HepG2 (cell line): Measurements from ENCODE around the gene TPM3. TPM values are rescaled to one million over a fixed set of nuclear protein-coding genes. Genes with fewer than 3 reads are reported as not detected.

Experiments used
- CAMTA2 ChIP-seq: sonication (generic); formaldehyde crosslinking; IDR thresholded peaks from 2 replicates; pipeline ENCODE4 v1.4.0; 2020; ENCODE audit warnings: mild to moderate bottlenecking, missing genetic modification reagents, borderline replicate concordance
- IRF2 ChIP-seq: IDR thresholded peaks from 2 replicates; pipeline ENCODE4 v1.6.1; 2018; ENCODE audit warnings: missing genetic modification reagents, missing compliant biosample characterization
- MZF1 ChIP-seq: sonication (generic); formaldehyde crosslinking; IDR thresholded peaks from 2 replicates; pipeline ENCODE4 v1.8.1; 2023; ENCODE audit warnings: mild to moderate bottlenecking, missing genetic modification reagents, borderline replicate concordance
- TAF15 ChIP-seq: fragments of 200-400 bp; formaldehyde crosslinking; IDR thresholded peaks from one replicate; pipeline ENCODE4 v1.6.1; 2018; ENCODE audit warnings: mild to moderate bottlenecking, low read depth, low read length; ENCODE audit not compliant: poor library complexity, severe bottlenecking
- TCF7L2 ChIP-seq: IDR thresholded peaks from 2 replicates; pipeline ENCODE4 v1.6.1; 2011; ENCODE audit warnings: mild to moderate bottlenecking, low read depth, low read length, moderate library complexity
- U2AF1 ChIP-seq: fragments of 200-400 bp; formaldehyde crosslinking; optimal IDR thresholded peaks from 2 replicates; pipeline ENCODE3; 2017; ENCODE audit warnings: mild to moderate bottlenecking, low read depth, low read length
- USF2 ChIP-seq, 2 experiments: sonication (generic) in 1 of 2; formaldehyde crosslinking in 1 of 2; IDR thresholded peaks; 2 replicates each; pipeline versions ENCODE4 v1.5.1 to v1.6.1; 2011 to 2020; ENCODE audit warnings: borderline replicate concordance in 1 of 2, low read depth in 1 of 2, low read length in 1 of 2, mild to moderate bottlenecking in 1 of 2, missing genetic modification reagents in 1 of 2, moderate library complexity in 1 of 2
- ZBTB40 ChIP-seq, 2 experiments: fragments of 450-650 bp in 1 of 2; sonication (generic) in 1 of 2; formaldehyde crosslinking in 1 of 2; IDR thresholded peaks; 2 replicates each; pipeline versions ENCODE4 v1.6.1 to v1.8.0; 2016 to 2022; ENCODE audit warnings: antibody characterized with exemption in 1 of 2, mild to moderate bottlenecking in 1 of 2, missing genetic modification reagents in 1 of 2
- ZNF747 ChIP-seq: sonication (generic); formaldehyde crosslinking; IDR thresholded peaks from 2 replicates; pipeline ENCODE4 v1.8.1; 2023; ENCODE audit warnings: missing genetic modification reagents, mild to moderate bottlenecking, borderline replicate concordance
- polyA plus RNA-seq, 8 experiments: library from polyadenylated mRNA; depleted of rRNA in 3 of 8; stranded (reverse) in 7 of 8; unstranded in 1 of 8; fragments of >200 nt; fragmentation: Illumina TruSeq in 4 of 8; extraction: Trizol in 4 of 8; gene quantifications; 2 replicates each; pipeline versions ENCODE4 v1.2.1 to v1.2.3, GENCODE V29; 2011 to 2016; ENCODE audit warnings: low read depth in 4 of 8, missing spikeins in 1 of 8, mixed read lengths in 1 of 8; ENCODE audit not compliant: insufficient read depth in 1 of 8
- total RNA-seq, 5 experiments: library from RNA; depleted of rRNA; stranded (reverse); fragments of >200 nt; fragmentation: Illumina TruSeq; extraction: Trizol; gene quantifications; 2 replicates each; pipeline ENCODE4 v1.2.3, GENCODE V29; 2016; ENCODE audit warnings: low read depth in 1 of 5
- TF ChIP-seq, protein P1 (sequence below): sonication (generic); formaldehyde crosslinking; IDR thresholded peaks from 2 replicates; pipeline ENCODE4 v1.5.1; 2020; ENCODE audit warnings: mild to moderate bottlenecking, missing genetic modification reagents, moderate library complexity

The TPM3 gene
- total and polyA plus RNA-seq, 2 of the 13 experiments (the other 11 are each of a cell fraction or from before 2014, with no cell fraction given) = 160 to 307 TPM

GRCh38 chr1:154220071-154220969 is 28.4 kb upstream of the TPM3 start, which contains the start of gene UBAP2L (continued):
- TF ChIP-seq ZBTB40 (IDR thresholded peaks at IDR 0.05) (no peak), ZBTB40 (CRISPR knock-in tag; IDR thresholded peaks at IDR 0.05) (peak; percentile 83), CAMTA2 (peak; percentile 29; the same call in 1 of the 2 replicates), U2AF1 (no peak), USF2 (IDR thresholded peaks at IDR 0.05; ENCODE audit: low read depth, low read length) (peak; percentile 98), USF2 (CRISPR knock-in tag; IDR thresholded peaks at IDR 0.05; ENCODE audit: borderline replicate concordance) (peak; percentile 97; the same call in 1 of the 2 replicates), TAF15 (no peak), IRF2 (CRISPR knock-in tag) (peak; percentile 82; the same call in 1 of the 2 replicates), TCF7L2 (no peak), MZF1 (CRISPR knock-in tag) (no peak), ZNF747 (CRISPR knock-in tag) (peak; percentile 90; the same call in 1 of the 2 replicates)
- TF ChIP-seq, protein P1, sequence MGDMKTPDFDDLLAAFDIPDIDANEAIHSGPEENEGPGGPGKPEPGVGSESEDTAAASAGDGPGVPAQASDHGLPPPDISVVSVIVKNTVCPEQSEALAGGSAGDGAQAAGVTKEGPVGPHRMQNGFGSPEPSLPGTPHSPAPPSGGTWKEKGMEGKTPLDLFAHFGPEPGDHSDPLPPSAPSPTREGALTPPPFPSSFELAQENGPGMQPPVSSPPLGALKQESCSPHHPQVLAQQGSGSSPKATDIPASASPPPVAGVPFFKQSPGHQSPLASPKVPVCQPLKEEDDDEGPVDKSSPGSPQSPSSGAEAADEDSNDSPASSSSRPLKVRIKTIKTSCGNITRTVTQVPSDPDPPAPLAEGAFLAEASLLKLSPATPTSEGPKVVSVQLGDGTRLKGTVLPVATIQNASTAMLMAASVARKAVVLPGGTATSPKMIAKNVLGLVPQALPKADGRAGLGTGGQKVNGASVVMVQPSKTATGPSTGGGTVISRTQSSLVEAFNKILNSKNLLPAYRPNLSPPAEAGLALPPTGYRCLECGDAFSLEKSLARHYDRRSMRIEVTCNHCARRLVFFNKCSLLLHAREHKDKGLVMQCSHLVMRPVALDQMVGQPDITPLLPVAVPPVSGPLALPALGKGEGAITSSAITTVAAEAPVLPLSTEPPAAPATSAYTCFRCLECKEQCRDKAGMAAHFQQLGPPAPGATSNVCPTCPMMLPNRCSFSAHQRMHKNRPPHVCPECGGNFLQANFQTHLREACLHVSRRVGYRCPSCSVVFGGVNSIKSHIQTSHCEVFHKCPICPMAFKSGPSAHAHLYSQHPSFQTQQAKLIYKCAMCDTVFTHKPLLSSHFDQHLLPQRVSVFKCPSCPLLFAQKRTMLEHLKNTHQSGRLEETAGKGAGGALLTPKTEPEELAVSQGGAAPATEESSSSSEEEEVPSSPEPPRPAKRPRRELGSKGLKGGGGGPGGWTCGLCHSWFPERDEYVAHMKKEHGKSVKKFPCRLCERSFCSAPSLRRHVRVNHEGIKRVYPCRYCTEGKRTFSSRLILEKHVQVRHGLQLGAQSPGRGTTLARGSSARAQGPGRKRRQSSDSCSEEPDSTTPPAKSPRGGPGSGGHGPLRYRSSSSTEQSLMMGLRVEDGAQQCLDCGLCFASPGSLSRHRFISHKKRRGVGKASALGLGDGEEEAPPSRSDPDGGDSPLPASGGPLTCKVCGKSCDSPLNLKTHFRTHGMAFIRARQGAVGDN (CRISPR knock-in tag) = peak; percentile 99
